COR-L47 (cell line): ENCODE data around the gene RBM39.
"Not testable (repeated sequence)": the region's sequence is repeated elsewhere in the genome, so short reads cannot be mapped to it uniquely, and the experiment has no call there.

Source experiments
- DNase-seq: peaks from one replicate; lab custom pipeline; 2025; lab: John Stamatoyannopoulos, UW

RBM39 gene

GRCh38 chr20:35741892-35742740 is at the start of gene RBM39:
RBM39 (minus strand) TSS chr20:35742260; CDS start chr20:35740874, 1,386 bp downstream.
- DNase-seq = peak; percentile 100

DNA sequence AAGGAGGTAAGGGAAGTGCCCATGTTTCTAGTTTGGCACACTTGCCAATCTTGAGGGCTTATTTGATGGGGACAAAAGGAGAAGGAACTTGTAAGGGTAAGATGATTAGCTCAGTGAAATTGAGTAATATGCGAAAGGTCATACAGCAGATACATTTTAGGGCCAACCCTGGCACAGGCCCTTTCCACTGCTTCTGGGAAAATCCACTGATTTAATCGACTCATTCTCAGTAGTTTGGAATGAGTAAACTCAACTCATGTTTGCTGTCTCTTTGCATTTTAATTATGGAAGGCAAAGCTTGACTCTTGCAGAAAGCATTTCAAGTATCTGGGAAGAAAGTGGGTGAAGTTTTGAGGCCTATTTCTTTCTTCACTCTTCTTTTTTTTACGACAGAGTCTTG is 49.8 kb upstream of the RBM39 start:
- no peak for DNase-seq

- DNase-seq = no peak
Observed at GRCh38 chr20:35791097-35791496, 49.0 kb upstream of the RBM39 start.

- DNase-seq = no peak
Observed at GRCh38 chr20:35788796-35789195, 46.7 kb upstream of the RBM39 start.

DNA sequence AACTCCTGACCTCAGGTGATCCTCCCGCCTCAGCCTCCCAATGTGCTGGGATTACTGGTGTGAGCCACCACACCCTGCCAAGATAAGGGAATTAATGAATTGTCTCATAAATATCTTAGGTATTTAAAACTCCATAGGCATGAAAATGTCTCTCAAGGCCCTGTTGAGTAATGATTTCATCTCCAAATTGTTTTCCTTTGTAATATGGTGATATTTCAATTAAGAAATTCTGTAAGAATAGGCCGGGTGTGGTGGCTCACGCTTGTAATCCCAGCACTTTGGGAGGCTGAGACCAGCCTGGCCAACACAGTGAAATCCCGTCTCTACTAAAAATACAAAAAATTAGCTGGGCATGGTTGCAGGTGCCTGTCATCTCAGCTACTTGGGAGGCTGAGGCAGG is 43.5 kb upstream of the RBM39 start:
- not testable (repeated sequence) for DNase-seq

- DNase-seq = not testable (repeated sequence)
Observed at GRCh38 chr20:35783811-35784210, 41.8 kb upstream of the RBM39 start.

GRCh38 chr20:35776513-35777101 is 34.5 kb upstream of the RBM39 start:
- peak; percentile 55 for DNase-seq

- no peak for DNase-seq
Observed at GRCh38 chr20:35774391-35774790, 32.3 kb upstream of the RBM39 start.

- DNase-seq = no peak
Observed at GRCh38 chr20:35773154-35773751, 31.2 kb upstream of the RBM39 start.

DNA sequence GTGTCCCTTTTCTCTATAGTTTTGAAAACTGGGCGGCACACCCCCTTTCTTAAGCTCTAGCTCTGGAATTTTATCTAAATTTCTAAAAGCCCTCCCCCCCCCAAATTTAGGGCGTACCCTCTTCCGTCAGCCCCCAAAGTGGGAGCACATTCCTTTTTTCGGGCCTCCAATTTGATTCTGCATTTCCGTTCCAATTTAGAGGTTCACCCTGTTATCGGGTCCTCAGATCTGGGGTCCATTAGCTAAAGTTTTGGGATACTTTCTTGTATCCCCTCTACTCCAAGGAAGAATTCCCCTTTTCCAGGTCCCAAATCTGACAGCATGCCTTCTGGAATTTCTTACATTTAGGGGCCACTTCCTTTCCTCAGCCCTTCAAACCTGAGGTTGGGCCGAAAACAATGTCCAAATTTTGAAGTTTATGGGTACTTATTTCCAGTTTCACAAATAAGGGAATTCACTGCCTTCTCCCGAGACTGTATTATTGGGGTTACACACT is 30.6 kb upstream of the RBM39 start:
- no peak for DNase-seq

DNA sequence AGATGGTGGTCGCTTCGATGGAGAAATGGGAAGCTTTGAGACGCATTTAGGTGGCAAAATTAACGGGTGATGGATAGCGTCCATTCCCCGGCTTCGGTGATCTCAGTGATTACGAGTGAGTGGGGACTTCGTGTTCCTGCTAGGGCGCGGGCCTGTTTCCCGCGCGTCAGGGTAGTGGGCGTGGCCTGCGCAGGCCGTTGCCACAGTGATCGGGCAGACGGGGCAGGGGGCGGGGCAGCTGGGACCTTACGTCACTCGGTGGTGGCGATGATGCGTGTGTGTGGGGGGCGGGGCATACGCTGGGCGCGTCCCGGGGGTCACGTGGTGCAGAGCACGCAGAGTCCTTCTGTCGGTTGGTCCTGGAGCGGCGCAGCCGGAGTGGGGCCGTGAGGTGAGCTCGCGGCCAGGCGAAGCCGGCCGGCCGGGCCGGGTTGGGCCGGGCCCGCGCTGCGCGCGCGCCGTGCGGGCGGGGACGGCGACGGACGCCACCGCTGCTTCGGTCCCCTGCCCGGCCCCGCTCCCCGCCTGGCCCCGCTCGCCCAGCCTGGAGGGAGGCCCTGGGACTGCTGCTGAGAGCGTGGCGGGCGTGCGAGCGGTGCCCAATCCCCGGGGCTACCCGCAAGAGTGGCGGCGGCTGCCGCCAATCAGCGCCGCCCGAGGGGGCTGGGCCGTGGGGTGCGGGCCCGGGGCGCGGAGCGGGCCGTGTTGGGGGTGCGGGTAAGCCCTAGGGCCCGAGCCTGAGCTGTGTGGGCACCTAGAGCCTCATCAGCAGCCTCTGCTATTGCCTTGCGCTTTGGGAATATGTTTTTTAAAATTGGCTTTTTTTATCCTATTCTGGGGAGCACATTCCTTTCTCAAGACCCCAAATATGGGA is 29.9 kb upstream of the RBM39 start, which contains the start of gene PHF20:
PHF20 (plus strand) TSS at position 327 of the 874 bp plus-strand sequence. CDS start 29,508 bp downstream, outside the sequence.
- peak; percentile 97 for DNase-seq

- no peak for DNase-seq
Observed at GRCh38 chr20:35771367-35771688, 29.3 kb upstream of the RBM39 start.

DNA sequence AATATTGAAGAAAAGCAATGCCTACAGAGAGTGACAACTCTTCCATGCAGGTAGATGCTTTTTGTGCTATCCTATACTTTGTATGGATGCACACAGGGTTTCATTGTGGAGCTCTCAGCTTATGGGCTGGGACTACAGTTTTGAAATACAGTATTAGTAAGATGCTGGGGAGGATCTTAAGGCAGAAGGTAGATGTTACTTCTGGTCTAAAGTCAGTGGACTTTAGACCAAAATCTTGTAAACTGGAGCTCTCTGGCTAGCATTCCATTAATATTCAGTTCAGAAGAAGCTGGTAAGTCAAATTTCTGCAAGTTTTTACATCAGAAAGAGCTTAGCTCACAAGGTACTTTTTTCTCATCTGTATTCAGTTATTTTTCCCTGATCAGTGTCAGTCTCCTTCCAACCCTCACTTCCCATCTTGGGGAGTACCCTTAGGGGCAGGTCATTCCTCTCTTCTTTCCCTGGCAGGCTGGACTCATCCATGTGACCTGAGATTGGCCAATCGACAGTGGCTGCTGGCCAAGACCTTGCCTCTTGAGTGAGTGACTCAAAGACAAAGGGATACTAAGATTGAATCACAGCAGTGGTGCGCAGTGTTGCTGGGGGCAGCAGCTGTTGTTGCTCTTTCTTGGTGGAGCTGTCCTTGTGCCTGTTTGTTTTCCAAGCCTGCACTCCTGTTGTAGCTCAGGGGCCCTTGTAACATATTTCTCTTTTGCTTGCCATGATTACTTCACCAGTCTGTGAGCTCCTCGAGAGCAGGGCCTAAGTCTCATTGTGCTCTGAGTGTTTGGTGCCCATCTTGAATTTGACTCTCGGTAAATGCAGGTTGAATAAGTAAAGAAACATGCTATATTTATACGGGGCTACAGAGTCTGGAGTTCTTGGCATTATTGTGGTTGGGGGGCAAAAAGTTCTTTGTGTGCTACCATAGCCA is 26.9 kb upstream of the RBM39 start:
- peak; percentile 33 for DNase-seq

GRCh38 chr20:35767683-35768481 is 25.8 kb upstream of the RBM39 start:
- DNase-seq = no peak

DNA sequence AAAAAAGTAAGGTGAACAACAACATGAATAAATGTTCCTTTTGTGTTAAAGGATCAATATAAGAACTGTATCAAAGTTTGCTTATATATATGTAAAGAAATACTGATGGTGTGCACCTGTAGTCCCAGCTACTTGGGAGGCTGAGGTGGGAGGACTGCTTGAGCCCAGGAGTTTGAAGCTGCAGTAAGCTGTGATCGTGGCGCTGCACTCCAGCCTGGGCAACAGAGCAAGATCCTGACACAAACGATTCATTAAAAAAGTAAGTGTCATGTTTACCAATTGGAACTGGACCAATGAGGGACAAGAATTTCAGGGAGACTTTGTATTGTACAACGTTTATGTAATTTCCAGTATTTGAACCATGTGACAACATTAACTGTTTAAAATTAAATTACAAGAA is 24.8 kb upstream of the RBM39 start:
- no peak for DNase-seq

DNA sequence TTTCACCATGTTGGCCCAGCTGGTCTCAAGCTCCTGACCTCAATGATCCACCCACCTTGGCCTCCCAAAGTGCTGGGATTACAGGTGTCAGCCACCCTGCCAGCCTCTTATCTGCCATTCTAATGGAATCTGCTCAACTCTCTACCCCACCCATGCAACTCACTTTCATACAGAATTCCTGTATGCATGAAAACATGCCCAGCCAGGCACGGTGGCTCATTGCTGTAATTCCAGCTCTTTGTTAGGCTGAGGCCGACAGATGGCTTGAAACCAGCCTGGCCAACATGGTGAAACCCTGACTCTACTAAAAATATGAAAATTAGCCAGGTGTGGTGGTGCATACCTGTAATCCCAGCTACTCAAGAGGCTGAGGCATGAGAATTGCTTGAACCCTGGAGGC is 22.9 kb upstream of the RBM39 start:
- DNase-seq = not testable (repeated sequence)

- no peak for DNase-seq
Observed at GRCh38 chr20:35762461-35762860, 20.4 kb upstream of the RBM39 start.

GRCh38 chr20:35761548-35761947 is 19.5 kb upstream of the RBM39 start:
- not testable (repeated sequence) for DNase-seq

- DNase-seq = no peak
Observed at GRCh38 chr20:35757098-35757705, 15.1 kb upstream of the RBM39 start.

DNA sequence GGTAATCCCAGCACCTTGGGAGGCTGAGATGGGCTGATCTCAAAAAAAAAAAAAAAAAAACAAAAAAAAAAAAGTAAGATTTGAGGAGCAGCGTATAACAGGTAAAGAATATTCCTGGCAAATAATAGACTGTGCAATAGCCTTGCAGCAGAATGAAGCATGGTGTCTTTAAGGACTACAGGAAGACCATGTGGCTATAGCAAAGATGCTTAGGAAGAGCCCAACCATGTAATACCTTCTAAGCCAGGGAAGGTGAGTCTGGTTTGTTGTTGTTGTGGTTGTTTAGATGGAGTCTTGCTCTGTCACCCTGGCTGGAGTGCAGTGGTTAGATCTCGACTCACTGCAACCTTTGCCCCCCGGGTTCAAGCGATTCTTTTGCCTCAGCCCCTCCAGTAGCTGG is 14.3 kb upstream of the RBM39 start:
- no peak for DNase-seq
